ENCODE data around the gene PHF2. TPM values are rescaled to one million over a fixed set of nuclear protein-coding genes. Genes with fewer than 3 reads are reported as not detected.

The PHF2 gene
- total RNA-seq, 4 donors from 2014 or later, result 23.3 to 33.1 (median 28.6) TPM

DNA sequence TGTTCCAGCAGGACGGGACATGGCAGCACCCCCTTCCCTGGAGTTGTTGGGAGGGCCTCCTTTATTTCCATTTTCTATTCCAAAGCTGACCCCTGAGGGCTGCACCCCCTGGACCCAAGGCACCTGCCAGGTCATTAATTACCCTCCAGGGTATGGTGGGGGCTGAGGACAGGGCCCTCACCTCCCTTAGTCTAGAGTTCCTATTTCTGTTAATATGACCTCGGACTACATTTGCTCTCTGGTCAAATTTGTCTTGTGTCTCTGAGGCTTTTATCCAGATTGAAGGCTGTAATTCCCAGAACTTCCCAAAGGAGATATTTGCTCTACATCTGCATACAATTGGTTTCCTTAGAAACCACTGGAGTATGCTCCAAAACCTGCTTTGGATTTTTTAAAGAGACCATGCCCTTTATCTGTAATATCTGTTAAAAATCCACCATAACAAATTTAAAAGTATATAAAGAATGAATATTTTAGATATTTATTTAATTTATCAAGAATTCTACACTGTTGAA lies 16.8 kb downstream of the PHF2 start:
- 59 to 78% methylated on average over 2 of the region's 2 CpGs for WGBS, 2 donors
- intact Hi-C loops (cut with DNase I; ENCODE audit: low total_unique reads), result no loop called here
- H3K4me3 ChIP-seq (ENCODE audit: low read depth, poor library complexity, severe bottlenecking), result no peak overlapping the region
- DNase-seq (ENCODE audit: low spot score in 2 of 2), result peak in 1 of 2 donors; percentile 62
- TF ChIP-seq, protein P1, sequence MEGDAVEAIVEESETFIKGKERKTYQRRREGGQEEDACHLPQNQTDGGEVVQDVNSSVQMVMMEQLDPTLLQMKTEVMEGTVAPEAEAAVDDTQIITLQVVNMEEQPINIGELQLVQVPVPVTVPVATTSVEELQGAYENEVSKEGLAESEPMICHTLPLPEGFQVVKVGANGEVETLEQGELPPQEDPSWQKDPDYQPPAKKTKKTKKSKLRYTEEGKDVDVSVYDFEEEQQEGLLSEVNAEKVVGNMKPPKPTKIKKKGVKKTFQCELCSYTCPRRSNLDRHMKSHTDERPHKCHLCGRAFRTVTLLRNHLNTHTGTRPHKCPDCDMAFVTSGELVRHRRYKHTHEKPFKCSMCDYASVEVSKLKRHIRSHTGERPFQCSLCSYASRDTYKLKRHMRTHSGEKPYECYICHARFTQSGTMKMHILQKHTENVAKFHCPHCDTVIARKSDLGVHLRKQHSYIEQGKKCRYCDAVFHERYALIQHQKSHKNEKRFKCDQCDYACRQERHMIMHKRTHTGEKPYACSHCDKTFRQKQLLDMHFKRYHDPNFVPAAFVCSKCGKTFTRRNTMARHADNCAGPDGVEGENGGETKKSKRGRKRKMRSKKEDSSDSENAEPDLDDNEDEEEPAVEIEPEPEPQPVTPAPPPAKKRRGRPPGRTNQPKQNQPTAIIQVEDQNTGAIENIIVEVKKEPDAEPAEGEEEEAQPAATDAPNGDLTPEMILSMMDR (IDR thresholded peaks at IDR 0.05), result no peak
- TF ChIP-seq POLR2A (IDR thresholded peaks at IDR 0.05), result no peak

DNA sequence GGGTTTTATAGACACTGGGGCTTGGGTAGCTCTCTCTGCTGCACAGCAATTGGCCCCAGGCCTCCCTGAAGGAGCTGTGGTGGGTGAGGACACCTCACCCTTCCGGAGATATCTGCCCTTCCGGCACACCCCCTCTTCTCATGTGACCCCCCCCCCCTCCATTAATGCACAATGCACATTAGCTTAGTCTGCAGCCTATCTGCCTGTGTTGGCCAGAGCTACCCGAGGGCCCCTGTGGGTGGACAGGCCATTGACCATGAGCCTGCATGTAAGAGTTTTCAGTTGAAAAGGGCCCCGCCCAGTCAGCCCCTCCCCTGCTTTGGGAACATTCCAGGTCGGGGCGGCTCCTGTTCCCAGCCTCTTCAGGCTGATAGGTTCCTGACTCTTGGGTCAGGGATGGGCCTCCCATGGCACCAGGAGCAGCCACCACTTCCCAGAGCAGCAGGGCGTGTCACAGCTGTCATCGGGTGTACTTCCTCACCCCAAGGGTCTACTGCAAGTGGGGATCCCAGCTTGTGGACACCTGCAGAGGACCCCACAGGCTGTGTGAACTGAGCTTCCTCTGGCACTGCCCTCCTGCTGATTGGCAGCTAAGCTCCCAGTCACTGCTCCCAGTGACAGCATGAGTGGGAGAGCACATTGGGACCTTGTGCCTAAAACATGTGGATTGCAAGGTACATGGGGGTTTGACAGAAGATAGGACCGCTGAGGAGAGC lies 17.8 kb downstream of the PHF2 start:
- DNase-seq (ENCODE audit: low spot score in 2 of 2), result peak in 1 of 2 donors; percentile 89
- no peak for TF ChIP-seq POLR2A (IDR thresholded peaks at IDR 0.05)
- TF ChIP-seq, protein P1 (IDR thresholded peaks at IDR 0.05), result no peak
- intact Hi-C loops (cut with DNase I; ENCODE audit: low total_unique reads), result no loop called here
- WGBS, 2 donors, result 24 to 31% methylated on average over 9 of the region's 9 CpGs
- H3K4me3 ChIP-seq (ENCODE audit: low read depth, poor library complexity, severe bottlenecking), result no peak overlapping the region

DNA sequence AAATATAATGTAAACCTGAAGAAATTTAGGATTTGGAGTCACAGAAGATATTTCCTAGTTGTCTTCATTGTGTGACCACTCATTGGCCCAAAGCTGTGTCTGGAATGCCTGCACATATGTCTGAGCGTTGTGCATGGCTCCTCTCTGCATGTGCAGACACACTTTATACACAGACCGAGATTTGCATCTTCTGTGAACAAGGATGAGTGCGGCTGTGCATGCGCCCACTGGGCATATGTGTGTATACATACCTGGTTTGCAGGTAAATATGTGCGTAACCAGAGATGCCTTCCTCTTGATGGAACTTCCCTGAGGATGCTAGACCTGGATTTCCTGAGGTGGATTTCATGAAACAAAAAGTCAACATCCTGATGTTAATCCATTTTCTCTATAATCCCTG lies 19.1 kb downstream of the PHF2 start:
- WGBS, 2 donors, result 90% methylated on average over 5 of the region's 5 CpGs
- intact Hi-C loops (cut with DNase I; ENCODE audit: low total_unique reads), result no loop called here
- no peak for TF ChIP-seq POLR2A (IDR thresholded peaks at IDR 0.05)
- TF ChIP-seq, protein P1 (IDR thresholded peaks at IDR 0.05), result no peak
- no peak overlapping the region for H3K4me3 ChIP-seq (ENCODE audit: low read depth, poor library complexity, severe bottlenecking)
- DNase-seq (ENCODE audit: low spot score in 2 of 2), result peak in 1 of 2 donors; percentile 53

DNA sequence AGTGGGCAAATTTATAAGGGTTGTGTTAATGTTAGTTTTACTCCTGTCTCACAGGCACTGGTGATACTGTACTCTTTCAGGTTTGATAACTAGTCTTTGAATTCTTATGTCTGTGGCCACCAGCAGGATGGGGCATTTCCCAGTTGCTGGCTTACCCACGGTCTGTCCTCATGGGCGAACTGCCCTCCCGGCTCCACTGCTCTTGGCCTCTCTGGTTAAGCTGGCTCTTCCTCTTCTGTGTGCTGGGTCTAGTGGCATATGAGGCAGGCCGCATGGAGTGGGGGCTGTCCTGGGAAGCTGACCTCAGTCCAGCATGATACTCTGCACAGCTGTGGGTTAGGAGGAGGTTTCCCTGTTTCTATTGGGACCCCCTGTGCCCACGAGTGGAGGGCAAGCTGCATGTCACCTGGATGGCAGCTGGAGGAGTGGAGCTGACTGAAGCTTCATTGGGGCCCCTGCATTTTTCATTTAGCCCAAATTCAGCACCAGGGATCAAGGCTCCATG lies 19.5 kb downstream of the PHF2 start:
- H3K4me3 ChIP-seq (ENCODE audit: low read depth, poor library complexity, severe bottlenecking), result no peak overlapping the region
- TF ChIP-seq, protein P1 (IDR thresholded peaks at IDR 0.05), result no peak
- no peak for TF ChIP-seq POLR2A (IDR thresholded peaks at IDR 0.05)
- 83 to 84% methylated on average over 5 of the region's 5 CpGs for WGBS, 2 donors
- intact Hi-C loops (cut with DNase I; ENCODE audit: low total_unique reads), result no loop called here
- no peak for DNase-seq (ENCODE audit: low spot score in 2 of 2)

DNA sequence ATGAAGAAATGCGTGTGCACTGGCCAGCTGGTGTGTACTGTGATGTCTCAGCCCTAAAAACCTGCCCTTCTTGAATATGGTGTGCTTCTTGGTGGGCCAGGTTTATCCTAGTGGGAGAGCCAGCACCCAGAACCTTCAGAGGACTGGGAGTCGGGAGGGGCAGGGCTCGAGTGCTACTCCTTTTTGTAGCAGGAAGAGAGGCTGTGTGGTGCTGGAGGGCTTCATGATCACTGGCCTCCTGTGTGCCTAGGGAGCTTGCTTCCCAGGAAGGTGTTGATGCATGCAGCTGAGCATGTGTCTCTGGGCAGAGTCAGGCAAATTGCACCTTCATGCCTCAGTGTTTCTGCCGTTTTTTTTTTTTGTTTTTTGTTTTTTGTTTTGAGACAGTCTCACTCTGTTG lies 20.0 kb downstream of the PHF2 start:
- H3K4me3 ChIP-seq (ENCODE audit: low read depth, poor library complexity, severe bottlenecking), result no peak overlapping the region
- WGBS, 2 donors, result 70 to 72% methylated on average over 4 of the region's 4 CpGs
- no peak for TF ChIP-seq POLR2A (IDR thresholded peaks at IDR 0.05)
- TF ChIP-seq, protein P1 (IDR thresholded peaks at IDR 0.05), result no peak
- intact Hi-C loops (cut with DNase I; ENCODE audit: low total_unique reads), result no loop called here
- DNase-seq (ENCODE audit: low spot score in 2 of 2), result peak in 1 of 2 donors; percentile 60
